Measurements from ENCODE around the gene PPME1. TPM values are rescaled to one million over a fixed set of nuclear protein-coding genes. Genes with fewer than 3 reads are reported as not detected.

Gene PPME1
- total RNA-seq, 2 donors from 2014 or later: 44.1 to 61.5 TPM

GRCh38 chr11:74256378-74257133, 85.5 kb downstream of the PPME1 start:
- no peaks in the 10 kb centered on the region for H3K4me1 ChIP-seq
- no peak for TF ChIP-seq CTCF (IDR thresholded peaks at IDR 0.05)
- H3K9ac ChIP-seq (ENCODE audit: low read depth in 2 of 2, low read length in 2 of 2): no peak overlapping the region
- H3K36me3 ChIP-seq: no peaks in the 10 kb centered on the region
- intact Hi-C loops (cut with DNase I): loop anchor here (10.0 kb wide), 2 partner anchors 58 to 318 kb away; partner anchors contain the start of gene P4HA3
- no peak overlapping the region for H3K4me3 ChIP-seq
- H3K27me3 ChIP-seq: no peaks in the 10 kb centered on the region
- H3K27ac ChIP-seq: no peak overlapping the region
- no peaks in the 10 kb centered on the region for H3K9me3 ChIP-seq
- DNase-seq: no peak

GRCh38 chr11:74257959-74258553, 87.0 kb downstream of the PPME1 start:
- Histone ChIP-seq H3K9me3 (no peaks in the 10 kb centered on the region), H3K36me3 (no peaks in the 10 kb centered on the region), H3K27me3 (no peaks in the 10 kb centered on the region), H3K9ac (ENCODE audit: low read depth in 2 of 2, low read length in 2 of 2) (no peak overlapping the region), H3K4me3 (no peak overlapping the region), H3K27ac (no peak overlapping the region), H3K4me1 (no peaks in the 10 kb centered on the region)
- DNase-seq: peak; percentile 38
- TF ChIP-seq CTCF (IDR thresholded peaks at IDR 0.05): no peak
- intact Hi-C loops (cut with DNase I): loop anchor here (10.0 kb wide), 2 partner anchors 57 to 317 kb away; partner anchors contain the start of gene P4HA3

GRCh38 chr11:74262725-74263124, 91.6 kb downstream of the PPME1 start:
- H3K9me3 ChIP-seq: no peaks in the 10 kb centered on the region
- DNase-seq: no peak
- H3K4me1 ChIP-seq: no peaks in the 10 kb centered on the region
- H3K36me3 ChIP-seq: no peaks in the 10 kb centered on the region
- intact Hi-C loops (cut with DNase I): no loop called here
- TF ChIP-seq CTCF (IDR thresholded peaks at IDR 0.05): no peak
- H3K9ac ChIP-seq (ENCODE audit: low read depth in 2 of 2, low read length in 2 of 2): no peak overlapping the region
- H3K27ac ChIP-seq: no peak overlapping the region
- H3K27me3 ChIP-seq: no peaks in the 10 kb centered on the region
- H3K4me3 ChIP-seq: no peak overlapping the region

GRCh38 chr11:74265256-74265655, 94.2 kb downstream of the PPME1 start:
- no peak overlapping the region for H3K9ac ChIP-seq (ENCODE audit: low read depth in 2 of 2, low read length in 2 of 2)
- intact Hi-C loops (cut with DNase I): no loop called here
- no peaks in the 10 kb centered on the region for H3K9me3 ChIP-seq
- H3K4me1 ChIP-seq: no peaks in the 10 kb centered on the region
- H3K27me3 ChIP-seq: no peaks in the 10 kb centered on the region
- no peaks in the 10 kb centered on the region for H3K36me3 ChIP-seq
- TF ChIP-seq CTCF (IDR thresholded peaks at IDR 0.05): no peak
- no peak for DNase-seq
- H3K4me3 ChIP-seq: no peak overlapping the region
- no peak overlapping the region for H3K27ac ChIP-seq

- no peak for TF ChIP-seq CTCF (IDR thresholded peaks at IDR 0.05)
- H3K9ac ChIP-seq (ENCODE audit: low read depth in 2 of 2, low read length in 2 of 2): no peak overlapping the region
- no peak for DNase-seq
- no peaks in the 10 kb centered on the region for H3K36me3 ChIP-seq
- H3K4me1 ChIP-seq: no peaks in the 10 kb centered on the region
- no peaks in the 10 kb centered on the region for H3K27me3 ChIP-seq
- no peak overlapping the region for H3K4me3 ChIP-seq
- H3K9me3 ChIP-seq: no peaks in the 10 kb centered on the region
- H3K27ac ChIP-seq: no peak overlapping the region
- intact Hi-C loops (cut with DNase I): no loop called here
Measured at GRCh38 chr11:74267014-74267413, 95.9 kb downstream of the PPME1 start.
